Body of pancreas (tissue), 4 donors: ENCODE data around the gene SLC38A10. TPM values are rescaled to one million over a fixed set of nuclear protein-coding genes. Genes with fewer than 3 reads are reported as not detected.

ENCODE experiments used
- ATAC-seq: fragments of 150-250 bp; one replicate; pipeline ENCODE4 v1.9.1; 2016
- DNase-seq, 4 donors: peaks; one replicate each; pipeline ENCODE4 v3.0.0-alpha.2; 2019
- H3K27ac ChIP-seq, 4 donors: fragments of 200-600 bp; sonication (generic); 1 replicate in 3 of 4; 2 replicates in 1 of 4; pipeline versions ENCODE4 v1.5.1 to v1.6.1; 2016 to 2019; ENCODE audit warnings: mild to moderate bottlenecking in 1 of 4, mixed read lengths in 1 of 4, moderate library complexity in 1 of 4
- H3K27me3 ChIP-seq, 2 donors: fragments of 200-600 bp; sonication (generic); one replicate each; pipeline ENCODE4 v1.6.0; 2016; ENCODE audit warnings: mild to moderate bottlenecking in 1 of 2
- H3K36me3 ChIP-seq, 2 donors: fragments of 200-600 bp; sonication (generic); replicated peaks in 1 of 2; 2 replicates each; pipeline ENCODE4 v1.5.1; 2016; ENCODE audit warnings: low read depth in 2 of 2; ENCODE audit not compliant: insufficient read depth in 1 of 2
- H3K4me1 ChIP-seq: fragments of 200-600 bp; sonication (generic); one replicate; pipeline ENCODE4 v1.6.0; 2016
- H3K4me3 ChIP-seq, 2 donors: fragments of 200-600 bp; sonication (generic); 1 replicate in 1 of 2; 2 replicates in 1 of 2; pipeline ENCODE4 v1.5.1; 2016 to 2019
- H3K9me3 ChIP-seq, 3 donors: fragments of 200-600 bp; sonication (generic); 1 replicate in 2 of 3; 2 replicates in 1 of 3; pipeline ENCODE4 v1.5.1; 2016
- POLR2A ChIP-seq, 3 donors: fragments of 450-650 bp; IDR thresholded peaks; one replicate each; pipeline ENCODE4 v1.6.1; 2016; ENCODE audit warnings: antibody characterized with exemption in 3 of 3, mild to moderate bottlenecking in 2 of 3
- WGBS, 2 donors: methylation state at CpG; one replicate each; pipeline ENCODE4 v1.1.5; 2017; 5-methylcytosine and 5-hydroxymethylcytosine counted together
- intact Hi-C: fragments of 100-400 bp; cut with DNase I; formaldehyde crosslinking; loops from one replicate; pipeline ENCODE4 v1.15.1; 2023
- total RNA-seq, 2 donors: library from RNA; depleted of rRNA; stranded (reverse); fragments of >200 nt; gene quantifications; one replicate each; pipeline ENCODE4 v1.1.0, GENCODE V29; 2016
- TF ChIP-seq, protein P1 (sequence below), 7 experiments: fragments of 450-650 bp in 4 of 7; fragments of 200-600 bp in 3 of 7; sonication (generic) in 3 of 7; IDR thresholded peaks; one replicate each; pipeline ENCODE4 v1.5.1; 2016 to 2019; ENCODE audit warnings: antibody characterized with exemption in 7 of 7

SLC38A10 gene
- total RNA-seq, 2 donors from 2014 or later, result 102 to 203 TPM

DNA sequence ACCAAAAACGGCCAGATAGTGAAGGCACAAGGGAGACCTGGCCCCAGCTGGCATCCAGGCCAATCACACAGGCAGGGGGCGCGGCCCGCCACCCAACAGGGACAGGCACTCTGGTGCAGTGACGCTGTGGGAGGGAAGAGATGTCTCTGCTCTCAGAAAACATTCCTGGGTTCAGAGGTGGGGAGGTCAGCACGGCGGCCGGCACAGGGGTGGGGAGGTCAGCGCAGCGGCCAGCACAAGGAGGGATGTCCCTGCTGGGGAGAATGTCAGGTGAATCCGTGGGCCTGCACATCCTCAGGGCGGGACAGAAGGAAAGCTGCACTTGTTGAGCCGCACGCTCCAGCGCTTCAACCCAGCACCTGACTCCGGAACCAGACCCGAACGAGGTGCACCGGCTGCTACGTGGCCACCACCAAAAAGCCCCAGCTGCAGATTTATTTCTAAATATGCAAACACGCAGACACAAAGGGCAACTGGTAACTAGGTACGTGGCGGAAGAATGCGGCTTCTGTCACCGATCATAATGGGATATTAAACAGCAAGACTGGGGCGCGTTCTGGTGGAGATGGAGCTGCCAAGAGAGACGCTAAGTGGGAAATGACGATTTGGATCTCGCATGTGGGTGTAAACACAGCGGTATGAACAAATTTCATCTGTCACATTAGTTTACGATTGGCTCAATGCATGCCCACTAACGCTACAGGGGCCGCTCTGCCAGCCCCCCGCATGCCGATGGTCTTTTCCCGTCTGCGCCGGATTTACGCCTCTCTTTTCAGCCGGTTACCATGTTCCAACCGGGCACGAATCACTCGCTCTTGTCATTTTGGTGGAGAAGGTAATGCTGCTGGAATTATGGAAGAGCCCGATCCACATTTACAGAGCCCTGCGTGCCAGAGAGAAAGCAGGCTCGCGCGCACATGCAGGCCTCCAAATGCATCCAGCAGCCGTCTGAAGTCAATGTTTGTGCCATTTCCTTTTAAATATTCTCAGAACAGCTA, 15.5 kb downstream of the SLC38A10 start:
- DNase-seq, result no peak
- peaks cover 5 to 34% of the 10 kb centered on the region in 2 donors for H3K36me3 ChIP-seq
- WGBS, 2 donors, result 93 to 94% methylated on average over 48 to 50 of the region's 50 CpGs

GRCh38 chr17:81278831-81279230, 16.3 kb downstream of the SLC38A10 start:
- 80 to 93% methylated on average over 1 to 8 of the region's 8 CpGs for WGBS, 2 donors
- no peak for TF ChIP-seq POLR2A (IDR thresholded peaks at IDR 0.05)
- TF ChIP-seq, protein P1, sequence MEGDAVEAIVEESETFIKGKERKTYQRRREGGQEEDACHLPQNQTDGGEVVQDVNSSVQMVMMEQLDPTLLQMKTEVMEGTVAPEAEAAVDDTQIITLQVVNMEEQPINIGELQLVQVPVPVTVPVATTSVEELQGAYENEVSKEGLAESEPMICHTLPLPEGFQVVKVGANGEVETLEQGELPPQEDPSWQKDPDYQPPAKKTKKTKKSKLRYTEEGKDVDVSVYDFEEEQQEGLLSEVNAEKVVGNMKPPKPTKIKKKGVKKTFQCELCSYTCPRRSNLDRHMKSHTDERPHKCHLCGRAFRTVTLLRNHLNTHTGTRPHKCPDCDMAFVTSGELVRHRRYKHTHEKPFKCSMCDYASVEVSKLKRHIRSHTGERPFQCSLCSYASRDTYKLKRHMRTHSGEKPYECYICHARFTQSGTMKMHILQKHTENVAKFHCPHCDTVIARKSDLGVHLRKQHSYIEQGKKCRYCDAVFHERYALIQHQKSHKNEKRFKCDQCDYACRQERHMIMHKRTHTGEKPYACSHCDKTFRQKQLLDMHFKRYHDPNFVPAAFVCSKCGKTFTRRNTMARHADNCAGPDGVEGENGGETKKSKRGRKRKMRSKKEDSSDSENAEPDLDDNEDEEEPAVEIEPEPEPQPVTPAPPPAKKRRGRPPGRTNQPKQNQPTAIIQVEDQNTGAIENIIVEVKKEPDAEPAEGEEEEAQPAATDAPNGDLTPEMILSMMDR (IDR thresholded peaks at IDR 0.05), result no peak
- no peaks in the 10 kb centered on the region for H3K9me3 ChIP-seq
- ATAC-seq (no peak), DNase-seq (no peak)
- H3K27ac ChIP-seq, result no peak overlapping the region
- intact Hi-C loops, result loop anchor here (10.0 kb wide), 1 partner anchor 416 kb away; no protein-coding TSS in a partner anchor
- H3K36me3 ChIP-seq, result peaks cover 5 to 38% of the 10 kb centered on the region in 2 donors
- H3K4me3 ChIP-seq, result no peak overlapping the region
- no peaks in the 10 kb centered on the region for H3K4me1 ChIP-seq
- no peaks in the 10 kb centered on the region for H3K27me3 ChIP-seq

More for the DNA sequence above, 15.5 kb downstream of the SLC38A10 start:
- TF ChIP-seq, protein P1 (IDR thresholded peaks at IDR 0.05), result no peak
- no peak for TF ChIP-seq POLR2A (IDR thresholded peaks at IDR 0.05)
- ATAC-seq, result no peak
- intact Hi-C loops, result loop anchor here (10.0 kb wide), 2 partner anchors 205 to 415 kb away; no protein-coding TSS in a partner anchor
- Histone ChIP-seq H3K27me3 (no peaks in the 10 kb centered on the region), H3K4me1 (no peaks in the 10 kb centered on the region), H3K4me3 (no peak overlapping the region), H3K27ac (no peak overlapping the region), H3K9me3 (no peaks in the 10 kb centered on the region)

DNA sequence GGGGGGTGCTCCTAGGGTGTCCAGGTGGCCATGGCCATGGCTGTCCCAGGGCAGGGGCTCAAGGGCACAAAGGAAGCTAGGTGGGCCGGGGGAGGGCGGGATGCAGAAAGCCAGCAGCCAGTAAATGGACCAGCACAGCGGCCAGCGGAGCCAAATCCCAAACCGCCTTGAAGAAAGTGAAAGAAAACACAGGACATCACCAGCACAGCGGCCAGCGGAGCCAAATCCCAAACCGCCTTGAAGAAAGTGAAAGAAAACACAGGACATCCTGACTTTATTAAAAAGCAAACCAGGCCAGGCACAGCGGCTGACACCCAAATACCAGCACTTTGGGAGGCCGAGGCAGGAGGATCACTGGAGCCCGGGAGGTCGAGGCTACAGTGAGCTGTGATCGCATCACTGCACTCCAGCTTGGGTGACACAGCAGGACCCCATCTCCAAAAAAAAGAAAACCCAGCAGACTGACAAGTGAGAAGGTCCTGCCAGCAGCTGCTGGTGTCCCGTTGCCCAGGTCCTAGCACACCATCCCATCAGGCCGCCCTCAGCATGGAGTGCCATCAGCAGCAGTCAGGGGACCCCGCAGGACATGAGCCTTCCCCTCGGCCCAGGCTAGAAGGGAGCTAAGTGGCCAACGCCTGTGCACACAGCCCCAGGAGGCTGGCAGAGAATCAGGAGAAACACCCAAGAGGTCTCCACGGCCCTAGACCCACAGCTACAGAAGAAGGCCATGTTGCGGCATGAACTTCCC, 17.0 kb downstream of the SLC38A10 start:
- Histone ChIP-seq H3K9me3 (no peaks in the 10 kb centered on the region), H3K27me3 (no peaks in the 10 kb centered on the region), H3K27ac (no peak overlapping the region), H3K4me1 (no peaks in the 10 kb centered on the region), H3K4me3 (no peak overlapping the region), H3K36me3 (peaks cover 5 to 38% of the 10 kb centered on the region in 2 donors)
- intact Hi-C loops, result loop anchor here (10.0 kb wide), 1 partner anchor 417 kb away; no protein-coding TSS in a partner anchor
- ATAC-seq (no peak), DNase-seq (no peak)
- WGBS, 2 donors, result 90 to 94% methylated on average over 14 to 20 of the region's 20 CpGs
- TF ChIP-seq POLR2A (IDR thresholded peaks at IDR 0.05), result no peak
- TF ChIP-seq, protein P1 (IDR thresholded peaks at IDR 0.05), result no peak

DNA sequence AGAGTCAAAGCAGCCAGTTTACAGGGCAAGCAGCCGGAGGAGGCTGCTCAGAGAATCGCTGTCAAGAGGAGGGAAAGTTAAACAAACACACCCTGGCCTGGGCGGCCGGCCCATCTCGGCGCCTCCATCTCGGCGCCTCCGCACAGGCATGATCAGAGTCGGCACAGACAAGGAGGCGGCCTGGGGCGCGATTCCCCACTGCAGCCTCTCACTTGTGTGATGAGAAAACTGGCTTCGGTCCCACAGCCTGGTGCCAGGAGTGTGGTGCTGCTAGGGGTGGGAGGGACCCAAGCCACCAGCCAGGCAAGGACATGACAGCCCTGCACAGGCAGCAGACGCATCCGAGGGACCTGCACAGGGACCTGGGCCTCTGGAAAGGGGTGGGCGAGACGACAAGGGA, 17.7 kb downstream of the SLC38A10 start:
- TF ChIP-seq, protein P1 (IDR thresholded peaks at IDR 0.05), result no peak
- TF ChIP-seq POLR2A (IDR thresholded peaks at IDR 0.05), result no peak
- H3K36me3 ChIP-seq, result peaks cover 9 to 38% of the 10 kb centered on the region in 2 donors
- intact Hi-C loops, result loop anchor here (10.0 kb wide), 1 partner anchor 417 kb away; no protein-coding TSS in a partner anchor
- no peak overlapping the region for H3K4me3 ChIP-seq
- no peaks in the 10 kb centered on the region for H3K27me3 ChIP-seq
- DNase-seq, result peak in 1 of 4 donors; percentile 39
- ATAC-seq, result peak; percentile 10
- H3K27ac ChIP-seq, result no peak overlapping the region
- no peaks in the 10 kb centered on the region for H3K4me1 ChIP-seq
- WGBS, 2 donors, result 66 to 76% methylated on average over 15 to 18 of the region's 18 CpGs
- no peaks in the 10 kb centered on the region for H3K9me3 ChIP-seq
